ENCODE results near the gene PIGH.
"Not testable (repeated sequence)": the region's sequence is repeated elsewhere in the genome, so short reads cannot be mapped to it uniquely, and the experiment has no call there.

Gene PIGH

DNA sequence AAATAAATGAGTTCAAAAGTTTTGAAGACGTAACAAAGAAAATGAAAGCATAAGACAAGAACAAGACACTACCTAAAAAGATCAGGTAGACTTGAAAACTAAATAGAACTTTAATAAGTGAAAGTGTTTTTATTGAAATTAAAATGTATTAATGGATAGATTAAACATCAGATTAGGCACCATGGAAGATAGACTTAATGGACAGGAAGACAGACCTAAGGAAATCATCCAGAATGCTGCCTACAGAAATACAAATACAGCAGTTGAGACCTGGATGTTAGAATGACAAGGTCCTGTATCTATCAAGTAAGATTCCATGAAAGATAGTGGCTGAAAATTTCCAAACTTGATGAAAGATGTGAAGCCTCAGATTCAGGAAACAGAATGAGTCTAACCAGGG is 55.5 kb downstream of the PIGH start:
- no peak for DNase-seq

DNA sequence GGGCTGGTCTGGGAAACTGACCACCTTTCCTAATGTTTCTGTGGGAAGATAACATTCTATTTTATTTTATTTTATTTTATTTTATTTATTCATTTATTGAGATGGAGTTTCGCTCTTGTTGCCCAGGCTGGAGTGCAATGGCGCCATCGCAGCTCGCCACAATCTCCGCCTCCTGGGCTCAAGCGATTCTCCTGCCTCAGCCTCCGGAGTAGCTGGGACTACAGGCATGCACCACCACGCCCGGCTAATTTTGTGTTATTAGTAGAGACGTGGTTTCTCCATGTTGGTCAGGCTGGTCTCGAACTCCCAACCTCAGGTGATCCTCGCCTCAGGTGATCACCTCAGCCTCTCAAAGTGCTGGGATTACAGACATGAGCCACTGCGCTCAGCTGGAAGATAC is 57.4 kb downstream of the PIGH start:
- DNase-seq = not testable (repeated sequence)

DNA sequence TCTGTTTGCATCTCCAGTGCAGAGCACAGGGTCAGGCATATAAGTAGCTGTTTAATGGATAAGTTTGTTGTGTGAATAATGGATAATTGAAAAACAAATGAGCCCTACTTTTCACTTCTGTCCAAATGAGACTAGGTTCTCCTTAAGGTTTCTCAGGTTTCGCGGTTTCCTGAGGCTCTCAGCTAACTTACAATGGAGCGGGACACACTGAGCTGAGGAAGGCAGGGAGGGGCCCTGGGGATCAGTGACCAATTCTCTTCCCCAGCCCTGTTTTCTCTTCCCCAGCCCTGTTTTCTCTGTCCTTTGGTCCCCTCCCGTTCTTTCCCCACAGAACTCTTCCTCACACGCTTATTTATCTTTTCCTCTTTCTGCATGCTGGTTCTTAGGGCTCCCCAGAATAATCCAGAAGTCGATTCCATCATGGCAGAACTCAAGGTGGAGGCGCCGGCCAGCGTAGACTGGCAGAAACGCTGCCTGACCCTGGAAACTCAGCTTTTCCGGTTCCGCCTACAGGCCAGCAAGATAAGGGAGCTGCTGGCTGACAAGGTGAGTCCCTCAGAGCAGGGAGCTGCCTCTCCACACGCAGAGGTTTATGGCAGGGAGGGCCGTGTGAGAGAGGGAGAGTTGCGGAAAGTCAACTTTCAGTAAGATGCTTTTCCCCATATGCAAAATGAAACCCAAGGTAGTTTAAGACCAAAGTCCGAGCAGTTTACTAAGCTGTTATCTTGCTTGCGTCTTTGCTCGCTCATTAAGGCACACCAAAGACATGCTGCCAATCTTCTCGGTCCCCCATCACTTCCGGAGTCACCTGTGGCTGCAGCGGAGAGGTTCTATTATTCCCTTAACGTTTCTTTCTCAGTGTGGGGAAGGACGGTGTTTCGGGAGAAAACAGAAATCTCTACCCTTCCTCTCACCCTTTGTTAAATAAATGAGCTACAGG is 58.4 kb downstream of the PIGH start:
- no peak for DNase-seq

Measured in NCI-H1436 treated with DMSO at 0.1 percent for 48 hours (cell line).